HG03457 (cell line): ENCODE measurements around the gene TRPM6.
"Not testable (repeated sequence)": the region's sequence is repeated elsewhere in the genome, so short reads cannot be mapped to it uniquely, and the experiment has no call there.

ENCODE experiments used
- ATAC-seq: cut with Tn5 transposase; IDR thresholded peaks from one replicate; pipeline ENCODE4 v1.9.1; 2021; ENCODE audit warnings: moderate number of reproducible peaks; ENCODE audit not compliant: unreplicated experiment

TRPM6 gene

GRCh38 chr9:74860247-74860646, 27.5 kb downstream of the TRPM6 start:
- not testable (repeated sequence) for ATAC-seq

- no peak for ATAC-seq
Measured at GRCh38 chr9:74859786-74860185, 27.9 kb downstream of the TRPM6 start.

GRCh38 chr9:74858751-74859414, 28.8 kb downstream of the TRPM6 start:
- no peak for ATAC-seq

GRCh38 chr9:74856989-74857388, 30.7 kb downstream of the TRPM6 start:
- no peak for ATAC-seq

GRCh38 chr9:74855072-74855471, 32.6 kb downstream of the TRPM6 start:
- ATAC-seq = no peak

- not testable (repeated sequence) for ATAC-seq
Measured at GRCh38 chr9:74853024-74853423, 34.7 kb downstream of the TRPM6 start.

GRCh38 chr9:74848153-74848525, 39.6 kb downstream of the TRPM6 start:
- ATAC-seq = no peak

GRCh38 chr9:74847478-74848152, 40.1 kb downstream of the TRPM6 start:
- ATAC-seq = no peak

GRCh38 chr9:74846766-74847165, 41.0 kb downstream of the TRPM6 start:
- ATAC-seq = no peak

- no peak for ATAC-seq
Measured at GRCh38 chr9:74838351-74838750, 49.4 kb downstream of the TRPM6 start.

- ATAC-seq = no peak
Measured at GRCh38 chr9:74824654-74825053, 63.1 kb downstream of the TRPM6 start.

GRCh38 chr9:74821636-74822035, 66.1 kb downstream of the TRPM6 start:
- ATAC-seq = no peak

GRCh38 chr9:74817816-74818215, 69.9 kb downstream of the TRPM6 start:
- no peak for ATAC-seq

GRCh38 chr9:74817281-74817810, 70.4 kb downstream of the TRPM6 start:
- no peak for ATAC-seq

- no peak for ATAC-seq
Measured at GRCh38 chr9:74810200-74810599, 77.5 kb downstream of the TRPM6 start.

GRCh38 chr9:74804018-74804385, 83.7 kb downstream of the TRPM6 start:
- ATAC-seq = no peak

GRCh38 chr9:74803376-74804017, 84.2 kb downstream of the TRPM6 start:
- ATAC-seq = no peak

- no peak for ATAC-seq
Measured at GRCh38 chr9:74800226-74800625, 87.5 kb downstream of the TRPM6 start.

- no peak for ATAC-seq
Measured at GRCh38 chr9:74795803-74796202, 91.9 kb downstream of the TRPM6 start.

- no peak for ATAC-seq
Measured at GRCh38 chr9:74795081-74795480, 92.6 kb downstream of the TRPM6 start.

- no peak for ATAC-seq
Measured at GRCh38 chr9:74784506-74784905, 103.2 kb downstream of the TRPM6 start.

- ATAC-seq = no peak
Measured at GRCh38 chr9:74783408-74783807, 104.3 kb downstream of the TRPM6 start.
